GM06990 (cell line): ENCODE results near the gene SOAT2.

Experiments used
- DNase-seq: peaks from one replicate; pipeline ENCODE4 v3.0.0-alpha.2; 2011; ENCODE audit not compliant: insufficient read length; ENCODE audit errors: extremely low read depth
- H3K27me3 ChIP-seq: replicated peaks from 2 replicates; pipeline ENCODE4 v1.6.0; 2011; ENCODE audit warnings: low read length; ENCODE audit not compliant: control insufficient read depth, insufficient read depth
- H3K36me3 ChIP-seq: 2 replicates; pipeline ENCODE4 v1.5.1; 2011; ENCODE audit warnings: low read length; ENCODE audit not compliant: control insufficient read depth, insufficient read depth
- H3K4me3 ChIP-seq: replicated peaks from 2 replicates; pipeline ENCODE4 v1.5.1; 2011; ENCODE audit warnings: low read depth, mild to moderate bottlenecking, control low read depth, low read length
- CTCF ChIP-seq: IDR thresholded peaks from 2 replicates; pipeline ENCODE4 v1.5.1; 2011; ENCODE audit warnings: low read length, control low read depth, mild to moderate bottlenecking, inconsistent platforms; ENCODE audit not compliant: insufficient read depth, poor library complexity, severe bottlenecking

SOAT2 gene

GRCh38 chr12:53077030-53077429, 26.3 kb upstream of the SOAT2 start:
- Histone ChIP-seq H3K4me3 (no peak overlapping the region), H3K36me3 (peaks cover 20% of the 10 kb centered on the region), H3K27me3 (no peaks in the 10 kb centered on the region)
- DNase-seq, result no peak
- TF ChIP-seq CTCF, result no peak

- no peak for DNase-seq
- peak overlapping the region; percentile 88 for H3K4me3 ChIP-seq
- TF ChIP-seq CTCF, result no peak
Observed at GRCh38 chr12:53078425-53079225, 24.7 kb upstream of the SOAT2 start.

GRCh38 chr12:53079226-53080117, 23.8 kb upstream of the SOAT2 start, which contains the start of gene SPRYD3:
SPRYD3 (minus strand) TSS chr12:53079390; CDS start chr12:53079333, 57 bp downstream.
- DNase-seq, result peak; percentile 97
- TF ChIP-seq CTCF, result no peak
- Histone ChIP-seq H3K4me3 (peak within 1 kb of the TSS; percentile 88), H3K36me3 (peaks cover 12% of the 10 kb centered on the region), H3K27me3 (no peaks in the 10 kb centered on the region)

More at GRCh38 chr12:53078425-53079225, 24.7 kb upstream of the SOAT2 start:
- Histone ChIP-seq H3K36me3 (peaks cover 14% of the 10 kb centered on the region), H3K27me3 (no peaks in the 10 kb centered on the region)

- no peak for DNase-seq
- Histone ChIP-seq H3K36me3 (no peaks in the 10 kb centered on the region), H3K4me3 (no peak overlapping the region), H3K27me3 (no peaks in the 10 kb centered on the region; the same call in 1 of the 2 replicates)
- TF ChIP-seq CTCF, result no peak
Observed at GRCh38 chr12:53082637-53083175, 20.6 kb upstream of the SOAT2 start.

- DNase-seq, result no peak
- TF ChIP-seq CTCF, result no peak
- Histone ChIP-seq H3K36me3 (no peaks in the 10 kb centered on the region), H3K4me3 (no peak overlapping the region), H3K27me3 (no peaks in the 10 kb centered on the region; the same call in 1 of the 2 replicates)
Observed at GRCh38 chr12:53086361-53086760, 16.9 kb upstream of the SOAT2 start.
